GM12874 (cell line): ENCODE measurements around the gene PIGK.

Experiments used
- TF ChIP-seq, protein P1 (sequence below): IDR thresholded peaks from 2 replicates; pipeline ENCODE4 v1.5.1; 2011; ENCODE audit warnings: low read depth, mild to moderate bottlenecking, control low read depth, low read length, moderate library complexity; ENCODE audit not compliant: insufficient read depth

PIGK gene

DNA sequence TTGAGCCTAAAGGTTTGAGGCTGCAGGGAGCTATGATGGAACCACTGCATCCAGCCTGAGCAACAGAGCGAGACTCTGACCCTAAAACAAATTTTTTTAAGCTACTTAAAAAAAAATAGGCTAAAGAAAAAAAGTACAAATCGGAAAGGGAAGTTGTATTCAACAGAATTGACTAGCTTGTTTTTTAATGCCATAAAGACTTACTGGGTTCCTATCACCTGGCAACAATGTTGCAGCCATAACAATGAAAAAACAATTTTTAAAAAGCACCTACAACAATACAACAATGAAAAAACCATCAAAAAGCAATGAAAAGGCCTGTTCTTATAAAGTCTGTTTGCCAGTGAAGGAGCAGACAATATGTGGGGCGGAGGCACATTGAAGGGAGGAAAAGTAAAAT lies 20.1 kb upstream of the PIGK start:
- TF ChIP-seq, protein P1, sequence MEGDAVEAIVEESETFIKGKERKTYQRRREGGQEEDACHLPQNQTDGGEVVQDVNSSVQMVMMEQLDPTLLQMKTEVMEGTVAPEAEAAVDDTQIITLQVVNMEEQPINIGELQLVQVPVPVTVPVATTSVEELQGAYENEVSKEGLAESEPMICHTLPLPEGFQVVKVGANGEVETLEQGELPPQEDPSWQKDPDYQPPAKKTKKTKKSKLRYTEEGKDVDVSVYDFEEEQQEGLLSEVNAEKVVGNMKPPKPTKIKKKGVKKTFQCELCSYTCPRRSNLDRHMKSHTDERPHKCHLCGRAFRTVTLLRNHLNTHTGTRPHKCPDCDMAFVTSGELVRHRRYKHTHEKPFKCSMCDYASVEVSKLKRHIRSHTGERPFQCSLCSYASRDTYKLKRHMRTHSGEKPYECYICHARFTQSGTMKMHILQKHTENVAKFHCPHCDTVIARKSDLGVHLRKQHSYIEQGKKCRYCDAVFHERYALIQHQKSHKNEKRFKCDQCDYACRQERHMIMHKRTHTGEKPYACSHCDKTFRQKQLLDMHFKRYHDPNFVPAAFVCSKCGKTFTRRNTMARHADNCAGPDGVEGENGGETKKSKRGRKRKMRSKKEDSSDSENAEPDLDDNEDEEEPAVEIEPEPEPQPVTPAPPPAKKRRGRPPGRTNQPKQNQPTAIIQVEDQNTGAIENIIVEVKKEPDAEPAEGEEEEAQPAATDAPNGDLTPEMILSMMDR, result no peak

DNA sequence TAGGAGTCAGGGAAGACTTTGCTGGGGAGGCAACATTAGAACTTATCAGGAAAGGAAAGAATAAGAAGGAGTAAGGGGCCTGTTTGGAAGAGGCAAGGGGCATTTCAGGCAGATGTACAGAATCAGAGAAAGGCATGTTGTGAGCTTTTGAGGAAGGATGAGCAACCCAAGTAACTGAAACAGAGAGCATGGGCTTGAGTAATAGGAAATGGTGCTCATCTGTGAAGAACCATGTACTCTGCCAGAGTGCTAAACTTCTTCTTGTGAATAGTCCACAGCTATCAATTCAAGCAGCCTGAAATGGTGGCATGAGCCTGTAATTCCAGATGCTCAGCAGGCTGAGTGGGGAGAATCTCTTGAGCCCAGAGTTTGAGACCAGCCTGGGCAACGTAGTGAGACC lies 19.2 kb upstream of the PIGK start:
- TF ChIP-seq, protein P1, result no peak

DNA sequence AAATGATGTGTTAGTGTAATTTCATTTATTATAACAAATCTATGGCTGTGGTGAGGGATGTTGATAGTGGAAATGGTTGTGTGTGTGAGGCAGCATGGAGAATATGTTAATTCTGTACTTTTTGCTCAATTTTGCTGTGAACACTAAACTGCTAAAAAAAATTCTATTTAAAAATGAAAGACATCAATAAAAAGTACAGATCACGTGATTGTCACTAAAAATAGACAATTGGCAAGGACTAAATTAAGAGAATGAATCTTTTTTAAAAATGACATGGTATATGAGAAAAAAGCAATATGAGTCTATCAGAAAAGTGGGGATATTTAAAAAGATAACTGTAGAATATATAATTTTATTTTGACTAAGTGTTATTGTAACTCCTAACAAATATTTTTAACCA lies 15.7 kb upstream of the PIGK start:
- TF ChIP-seq, protein P1, result no peak

DNA sequence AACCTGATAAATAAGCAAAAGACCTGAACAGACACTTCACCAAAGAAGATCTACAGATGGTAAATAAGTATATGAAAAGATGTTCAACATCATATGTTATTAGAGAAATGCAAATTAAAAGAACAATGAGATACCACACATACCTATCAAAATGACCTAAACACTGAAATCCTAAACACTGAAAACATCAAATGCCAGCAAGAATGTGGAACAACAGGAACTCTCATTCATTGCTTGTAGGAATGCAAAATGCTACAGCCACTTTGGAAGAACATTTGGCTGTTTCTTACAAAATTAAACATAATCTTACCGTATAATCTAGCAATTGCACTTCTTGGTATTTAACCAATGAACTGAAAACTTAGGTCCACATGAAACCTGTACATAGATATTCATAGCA lies 14.9 kb upstream of the PIGK start:
- TF ChIP-seq, protein P1, result no peak

DNA sequence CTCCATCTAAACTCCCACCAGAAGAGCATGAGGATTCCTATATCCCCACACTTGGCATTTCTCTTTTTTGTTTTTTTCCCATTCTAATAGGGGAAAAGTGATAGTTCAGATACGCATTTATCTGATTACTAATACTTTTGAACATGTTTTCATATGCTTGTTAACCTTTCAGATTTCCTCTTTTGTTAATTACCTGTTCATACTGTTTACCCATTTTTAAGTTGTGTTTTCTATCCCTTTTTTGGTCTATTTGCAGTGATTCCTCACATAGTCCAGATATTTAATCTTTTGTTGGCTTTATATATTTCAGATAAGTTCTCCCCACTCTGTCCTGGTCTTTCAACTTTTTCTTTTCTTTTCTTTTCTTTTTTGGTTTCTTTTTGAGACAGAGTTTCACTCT lies 13.6 kb upstream of the PIGK start:
- TF ChIP-seq, protein P1, result no peak

DNA sequence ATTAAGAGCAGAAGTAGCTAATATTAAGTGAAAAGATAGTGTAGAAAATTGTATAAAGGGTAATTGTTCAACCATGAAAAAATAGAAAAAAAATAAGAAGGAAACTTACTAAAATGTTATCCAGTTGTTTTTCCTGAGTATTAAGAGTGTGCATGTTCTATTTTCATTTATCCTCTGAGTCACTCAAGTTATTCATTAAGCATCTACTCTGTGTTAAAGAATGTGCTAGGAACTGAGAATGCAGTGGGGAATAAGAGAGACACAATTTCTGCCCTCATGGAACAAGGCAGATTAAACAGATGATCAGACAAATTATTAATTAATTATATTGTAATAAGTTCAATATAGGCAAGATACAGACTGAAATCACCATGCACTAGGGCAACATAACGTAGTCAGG lies 10.8 kb upstream of the PIGK start:
- TF ChIP-seq, protein P1, result no peak

DNA sequence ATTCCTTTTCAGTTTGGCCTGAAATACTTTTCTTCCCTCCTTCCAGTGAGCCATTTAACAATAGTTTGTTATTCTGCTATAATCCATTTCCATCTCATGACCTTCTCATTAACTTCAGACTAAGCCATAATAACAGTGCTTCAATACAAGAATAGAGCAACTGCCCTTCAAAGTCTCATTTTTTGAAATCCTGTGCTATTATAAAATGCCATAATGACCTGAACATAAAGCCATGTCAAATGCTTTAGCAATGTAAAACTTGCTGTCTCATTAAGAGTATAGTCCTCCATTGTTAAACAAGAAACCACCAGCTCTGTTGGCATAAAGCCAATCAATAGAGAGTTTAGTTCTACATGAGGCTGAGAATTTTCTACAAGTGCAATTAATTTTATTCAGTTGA lies 9.6 kb upstream of the PIGK start:
- TF ChIP-seq, protein P1, result no peak

DNA sequence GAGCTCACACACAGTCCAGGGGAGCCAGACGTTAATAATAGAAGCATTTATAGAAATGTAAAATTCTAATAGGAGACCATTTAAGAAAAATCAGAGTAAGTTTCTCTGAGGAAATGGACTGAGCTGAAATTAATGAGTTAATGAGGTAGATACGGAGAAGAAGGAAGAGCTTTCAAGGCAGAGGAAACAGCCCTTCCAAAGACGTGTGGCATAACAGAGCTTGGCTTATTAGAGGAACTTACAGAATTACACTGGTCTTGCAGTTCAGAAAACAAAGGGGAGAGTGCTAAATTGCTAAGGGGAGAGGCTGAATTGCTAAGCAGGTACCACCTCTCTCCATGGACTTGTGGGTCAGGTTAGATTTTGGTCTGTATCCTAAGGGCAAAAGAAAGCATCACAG lies 8.2 kb upstream of the PIGK start:
- TF ChIP-seq, protein P1, result no peak
